ENCODE data around the gene IL11. TPM values are rescaled to one million over a fixed set of nuclear protein-coding genes. Genes with fewer than 3 reads are reported as not detected.

The IL11 gene
- total RNA-seq, 1 donor from 2014 or later = 0.17 TPM

DNA sequence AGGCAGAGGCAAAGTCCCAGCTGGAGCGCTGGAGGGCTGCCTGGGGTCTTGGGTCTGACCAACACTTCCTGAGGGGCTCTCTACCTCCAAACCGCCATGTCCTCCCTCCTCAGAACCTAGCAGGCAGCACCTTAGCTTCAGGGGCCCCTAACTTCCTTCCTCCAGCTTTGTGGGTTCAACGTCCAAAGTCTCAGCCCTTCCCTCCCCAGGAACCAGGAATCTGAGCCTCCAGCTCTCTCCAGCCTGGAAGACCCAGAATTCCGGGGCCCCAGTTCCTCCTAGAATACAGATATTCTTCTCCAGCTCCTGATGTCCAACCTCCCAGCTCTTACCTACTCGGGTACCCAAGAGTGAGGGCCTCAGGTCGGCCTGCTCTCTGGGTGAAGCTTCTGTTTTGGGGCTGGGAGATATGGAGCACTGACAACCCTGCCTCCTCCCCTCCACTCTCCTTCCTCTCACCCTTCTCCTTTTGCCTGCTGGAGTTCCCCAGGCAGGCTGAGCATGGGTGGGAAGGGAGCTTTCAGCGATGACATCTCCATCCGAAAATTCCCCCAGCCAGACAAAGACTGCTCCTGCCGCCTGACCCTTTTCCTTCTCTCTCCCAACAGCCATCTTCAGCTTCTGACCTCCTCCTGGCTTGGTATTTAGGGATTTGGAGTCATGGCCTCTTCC is 48.7 kb downstream of the IL11 start:
- no peak for DNase-seq

GRCh38 chr19:55320844-55321419 is 49.3 kb downstream of the IL11 start:
- DNase-seq = no peak

DNA sequence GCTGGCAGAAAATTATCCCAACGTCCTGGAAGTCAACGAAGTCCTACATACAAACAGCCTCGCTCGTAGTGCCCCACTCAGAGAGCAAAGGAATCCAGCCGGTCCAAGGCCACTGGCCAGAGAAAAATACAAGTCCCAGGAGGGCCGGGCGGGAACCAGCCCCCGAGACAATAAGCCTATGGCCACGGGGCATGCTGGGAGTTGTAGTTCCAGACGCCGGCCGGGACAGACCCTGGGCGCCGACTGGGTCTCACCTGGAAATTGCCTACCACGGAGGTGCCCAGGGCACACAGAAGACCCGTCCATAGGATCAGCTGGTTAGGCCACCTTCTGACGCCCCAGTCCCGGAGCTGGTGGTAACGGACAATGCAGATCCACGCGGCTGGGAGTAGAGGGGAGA is 50.5 kb downstream of the IL11 start:
- peak; percentile 59 for DNase-seq

DNA sequence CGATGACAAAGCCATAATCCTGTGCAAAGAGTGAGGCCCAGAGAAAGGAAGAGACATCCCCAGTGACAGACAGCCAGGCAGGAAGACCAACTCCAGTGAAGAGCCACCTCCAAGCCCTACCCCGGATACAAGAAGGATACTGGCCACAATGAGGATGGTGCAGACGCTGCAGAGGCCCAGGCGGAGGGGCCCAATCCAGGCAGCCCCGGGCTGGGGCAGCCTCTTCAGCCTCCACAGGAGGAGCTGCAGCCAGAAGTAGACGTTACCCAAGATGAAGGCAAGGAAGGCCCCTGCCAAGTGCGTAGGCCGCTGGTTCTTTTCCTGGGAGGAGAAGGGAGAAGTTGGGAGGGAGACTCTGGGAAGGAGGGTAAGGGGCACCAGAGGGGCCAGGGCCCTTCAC is 53.6 kb downstream of the IL11 start:
- no peak for DNase-seq

GRCh38 chr19:55315956-55316525 is 54.2 kb downstream of the IL11 start:
- no peak for DNase-seq

DNA sequence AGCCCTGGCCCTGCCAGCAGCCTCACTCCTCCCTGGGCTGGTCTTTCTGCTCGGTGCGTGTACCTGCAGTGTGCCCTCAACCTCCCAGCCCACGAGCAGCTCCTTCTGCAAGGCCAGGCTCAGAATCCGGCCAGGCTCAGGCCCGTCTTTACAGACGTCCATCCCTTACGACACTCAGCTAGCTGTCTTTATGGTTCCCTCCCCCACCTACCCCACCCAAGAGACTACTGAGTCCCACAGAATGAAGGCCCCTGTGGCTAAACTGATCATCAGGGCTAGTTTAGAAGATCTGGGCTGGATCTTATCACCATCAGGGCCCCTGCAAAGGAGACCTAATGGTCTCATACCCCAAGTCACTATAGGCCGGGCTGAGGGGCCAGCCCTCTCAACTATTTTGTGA is 55.9 kb downstream of the IL11 start:
- DNase-seq = no peak

Other genes starting within 250 kb of the IL11 start
- 0.60 and 1.7 TPM in 2 replicates for gene TNNT1, start 221.3 kb downstream of the IL11 start, total RNA-seq
- not detected in 2 replicates for gene TNNI3, start 212.7 kb downstream of the IL11 start, total RNA-seq
- gene DNAAF3, start 203.8 kb downstream of the IL11 start, total RNA-seq = 0.34 and 0.42 TPM in 2 replicates
- not detected in 2 replicates for gene SYT5, start 190.2 kb downstream of the IL11 start, total RNA-seq
- 0.17 and 0.19 TPM in 2 replicates for gene PTPRH, start 161.0 kb downstream of the IL11 start, total RNA-seq
- gene TMEM86B, start 141.7 kb downstream of the IL11 start, total RNA-seq = 1.0 and 1.1 TPM in 2 replicates
- 23.8 and 54.5 TPM in 2 replicates for gene PPP6R1, start 111.4 kb downstream of the IL11 start, total RNA-seq
- 23.5 and 41.4 TPM in 2 replicates for gene HSPBP1, start 90.4 kb downstream of the IL11 start, total RNA-seq
- 0.79 and 2.2 TPM in 2 replicates for gene BRSK1, start 86.5 kb downstream of the IL11 start, total RNA-seq
- gene TMEM150B, start 45.1 kb downstream of the IL11 start, total RNA-seq = not detected in 2 replicates
- 6.1 and 6.7 TPM in 2 replicates for gene KMT5C, start 30.6 kb downstream of the IL11 start, total RNA-seq
- gene COX6B2, start 15.7 kb downstream of the IL11 start, total RNA-seq = not detected in 2 replicates
- not detected in 2 replicates for gene GARIN5B, start 7.2 kb downstream of the IL11 start, total RNA-seq
- not detected in 2 replicates for gene TMEM190, start 6.4 kb upstream of the IL11 start, total RNA-seq
- 0.34 and 1.0 TPM in 2 replicates for gene TMEM238, start 13.8 kb upstream of the IL11 start, total RNA-seq
- gene RPL28, start 15.5 kb upstream of the IL11 start, total RNA-seq = 257 and 280 TPM in 2 replicates
- gene UBE2S, start 37.3 kb upstream of the IL11 start, total RNA-seq = 47.8 and 96.0 TPM in 2 replicates
- not detected in 2 replicates for gene SHISA7, start 72.8 kb upstream of the IL11 start, total RNA-seq
- gene ISOC2, start 91.2 kb upstream of the IL11 start, total RNA-seq = 56.2 and 76.5 TPM in 2 replicates
- gene C19orf85, start 94.3 kb upstream of the IL11 start, total RNA-seq = not detected in 2 replicates
- gene ZNF628, start 106.2 kb upstream of the IL11 start, total RNA-seq = 1.4 and 3.3 TPM in 2 replicates
- gene NAT14, start 114.7 kb upstream of the IL11 start, total RNA-seq = 8.7 and 14.5 TPM in 2 replicates
- gene SSC5D, start 118.0 kb upstream of the IL11 start, total RNA-seq = 0.19 and 0.51 TPM in 2 replicates
- gene SBK2, start 166.7 kb upstream of the IL11 start, total RNA-seq = not detected in 2 replicates
- gene SBK3, start 175.1 kb upstream of the IL11 start, total RNA-seq = 0.17 and 0.74 TPM in 2 replicates
- 3.2 and 6.7 TPM in 2 replicates for gene ZNF579, start 210.4 kb upstream of the IL11 start, total RNA-seq
- gene FIZ1, start 229.1 kb upstream of the IL11 start, total RNA-seq = 3.9 and 4.9 TPM in 2 replicates
- gene ZNF524, start 229.8 kb upstream of the IL11 start, total RNA-seq = 12.3 and 14.8 TPM in 2 replicates
- gene ZNF865, start 235.2 kb upstream of the IL11 start, total RNA-seq = 1.4 and 2.6 TPM in 2 replicates